GM21390 (cell line): ENCODE data around the gene GRID2.
A peak's percentile ranks its signal among the peaks of the same experiment; 100 is the strongest.
"Not testable (repeated sequence)": the region's sequence is repeated elsewhere in the genome, so short reads cannot be mapped to it uniquely, and the experiment has no call there.

Source experiments
- ATAC-seq: cut with Tn5 transposase; IDR thresholded peaks from one replicate; pipeline ENCODE4 v1.9.1; 2021; ENCODE audit not compliant: unreplicated experiment

Gene GRID2

GRCh38 chr4:92305148-92305877 is 1.5 kb downstream of the GRID2 start:
- no peak for ATAC-seq

- no peak for ATAC-seq
Observed at GRCh38 chr4:92305878-92306520, 2.2 kb downstream of the GRID2 start.

- ATAC-seq: no peak
Observed at GRCh38 chr4:92307181-92307580, 3.4 kb downstream of the GRID2 start.

GRCh38 chr4:92307866-92308265 is 4.1 kb downstream of the GRID2 start:
- no peak for ATAC-seq

GRCh38 chr4:92317047-92317446 is 13.3 kb downstream of the GRID2 start:
- ATAC-seq: no peak

- ATAC-seq: no peak
Observed at GRCh38 chr4:92328095-92328494, 24.3 kb downstream of the GRID2 start.

- no peak for ATAC-seq
Observed at GRCh38 chr4:92333016-92333415, 29.2 kb downstream of the GRID2 start.

- ATAC-seq: no peak
Observed at GRCh38 chr4:92334716-92335350, 31.1 kb downstream of the GRID2 start.

- no peak for ATAC-seq
Observed at GRCh38 chr4:92339676-92340075, 35.9 kb downstream of the GRID2 start.

GRCh38 chr4:92344216-92344615 is 40.5 kb downstream of the GRID2 start:
- no peak for ATAC-seq

- ATAC-seq: no peak
Observed at GRCh38 chr4:92346289-92346688, 42.5 kb downstream of the GRID2 start.

GRCh38 chr4:92357966-92358365 is 54.2 kb downstream of the GRID2 start:
- ATAC-seq: no peak

- ATAC-seq: no peak
Observed at GRCh38 chr4:92359491-92359890, 55.7 kb downstream of the GRID2 start.

GRCh38 chr4:92362028-92362427 is 58.3 kb downstream of the GRID2 start:
- ATAC-seq: no peak

GRCh38 chr4:92368653-92369052 is 64.9 kb downstream of the GRID2 start:
- ATAC-seq: no peak

GRCh38 chr4:92381616-92382015 is 77.8 kb downstream of the GRID2 start:
- no peak for ATAC-seq

- no peak for ATAC-seq
Observed at GRCh38 chr4:92382128-92382527, 78.4 kb downstream of the GRID2 start.

- ATAC-seq: peak; percentile 85
Observed at GRCh38 chr4:92387459-92388069, 83.8 kb downstream of the GRID2 start.

- no peak for ATAC-seq
Observed at GRCh38 chr4:92399032-92399431, 95.3 kb downstream of the GRID2 start.

- ATAC-seq: not testable (repeated sequence)
Observed at GRCh38 chr4:92403525-92403924, 99.8 kb downstream of the GRID2 start.

- ATAC-seq: no peak
Observed at GRCh38 chr4:92406488-92406887, 102.7 kb downstream of the GRID2 start.

- peak; percentile 87 for ATAC-seq
Observed at GRCh38 chr4:92421920-92422319, 118.2 kb downstream of the GRID2 start.
